HCT116 (cell line): ENCODE data around the gene BMAL1. TPM values are rescaled to one million over a fixed set of nuclear protein-coding genes. Genes with fewer than 3 reads are reported as not detected.

Source experiments
- ATAC-seq: fragments of 200-7000 bp; cut with Tn5 transposase; 2 replicates; pipeline ENCODE4 v1.9.1; 2020; ENCODE audit warnings: mild to moderate bottlenecking, moderate library complexity
- BruUV-seq: library from RNA; stranded (reverse); fragments of 400-500 nt; replicated peaks from 2 replicates; lab custom pipeline; 2021; lab: Mats Ljungman, UMichigan
- CTCF ChIA-PET: fragments of 300-600 bp; sonication (Branson Sonifier 250); formaldehyde crosslinking; loops from one replicate; lab custom pipeline; 2021; ENCODE audit warnings: antibody characterized with exemption; lab: Charles Lee
- POLR2A ChIA-PET: fragments of 300-600, 350-600 bp; sonication (Branson Sonifier 250); formaldehyde crosslinking; loops from one replicate; lab custom pipeline; 2021; ENCODE audit warnings: antibody characterized with exemption; lab: Charles Lee
- RAD21 ChIA-PET, 2 experiments: fragments of 300-600 bp; sonication (Branson Sonifier 250); formaldehyde crosslinking; loops; one replicate each; lab custom pipeline; 2023; ENCODE audit warnings: low total read pairs in 2 of 2; ENCODE audit not compliant: uncharacterized antibody in 2 of 2, unreplicated experiment in 2 of 2, low non-redundant PET in 1 of 2; lab: Charles Lee
- DNase-seq: peaks from one replicate; pipeline ENCODE4 v3.0.0-alpha.2; 2010; ENCODE audit warnings: low read depth, low spot score
- H2AFZ ChIP-seq: fragments of 200-600 bp; shearing (Covaris generic), sonication (generic); 2 replicates; pipeline ENCODE4 v1.6.1; 2017; ENCODE audit warnings: low read depth, mixed run types, mixed read lengths, antibody characterized with exemption, low read length; ENCODE audit not compliant: poor library complexity, severe bottlenecking
- H3K27ac ChIP-seq: 2 replicates; pipeline ENCODE4 v1.5.1; 2012; ENCODE audit warnings: low read depth, low read length
- H3K27me3 ChIP-seq: fragments of 200-600 bp; sonication (generic); 2 replicates; pipeline ENCODE4 v1.6.1; 2016; ENCODE audit warnings: mixed run types, low read length, mixed read lengths; ENCODE audit not compliant: insufficient read depth
- H3K36me3 ChIP-seq, 2 experiments: fragments of 200-500 bp in 1 of 2; fragments of 200-600 bp in 1 of 2; sonication (Bioruptor generic) in 1 of 2; sonication (generic) in 1 of 2; 2 replicates each; pipeline versions ENCODE4 v1.5.1 to v1.6.1; 2014 to 2016; ENCODE audit warnings: low read length in 2 of 2, inconsistent platforms in 1 of 2, mixed read lengths in 1 of 2, mixed run types in 1 of 2; ENCODE audit not compliant: insufficient read depth in 2 of 2, control insufficient read depth in 1 of 2
- H3K4me1 ChIP-seq, 2 experiments: fragments of 200-600 bp in 1 of 2; sonication (generic) in 1 of 2; 2 replicates each; pipeline versions ENCODE4 v1.5.1 to v1.6.1; 2012 to 2017; ENCODE audit warnings: low read length in 2 of 2, inconsistent platforms in 1 of 2, mild to moderate bottlenecking in 1 of 2, mixed read lengths in 1 of 2, mixed run types in 1 of 2, moderate library complexity in 1 of 2; ENCODE audit not compliant: insufficient read depth in 2 of 2, control insufficient read depth in 1 of 2
- H3K4me2 ChIP-seq: fragments of 200-600 bp; sonication (generic); 2 replicates; pipeline ENCODE4 v1.6.1; 2017; ENCODE audit warnings: mixed run types, low read length, mixed read lengths
- H3K4me3 ChIP-seq, 2 experiments: fragments of 200-600 bp in 1 of 2; sonication (generic) in 1 of 2; replicated peaks in 1 of 2; 2 replicates each; pipeline ENCODE4 v1.5.1; 2011 to 2016; ENCODE audit warnings: low read length in 2 of 2, control low read depth in 1 of 2, low read depth in 1 of 2, mild to moderate bottlenecking in 1 of 2, mixed read lengths in 1 of 2, mixed run types in 1 of 2
- H3K79me2 ChIP-seq: fragments of 200-600 bp; sonication (generic); 2 replicates; pipeline ENCODE4 v1.6.1; 2017; ENCODE audit warnings: mild to moderate bottlenecking, mixed run types, low read length, moderate library complexity, mixed read lengths; ENCODE audit not compliant: insufficient read depth
- H3K9ac ChIP-seq: fragments of 200-600 bp; sonication (generic); 2 replicates; pipeline ENCODE4 v1.6.1; 2016; ENCODE audit warnings: low read length, mixed read lengths
- H3K9me2 ChIP-seq: fragments of 200-600 bp; sonication (generic), shearing (Covaris generic); 2 replicates; pipeline ENCODE4 v1.6.1; 2017; ENCODE audit warnings: mixed run types, mild to moderate bottlenecking, moderate library complexity; ENCODE audit not compliant: insufficient read depth
- H3K9me3 ChIP-seq, 2 experiments: fragments of 200-500 bp in 1 of 2; fragments of 200-600 bp in 1 of 2; sonication (Bioruptor generic) in 1 of 2; sonication (generic) in 1 of 2; 2 replicates each; pipeline ENCODE4 v1.6.1; 2014 to 2017; ENCODE audit warnings: low read length in 2 of 2, mixed read lengths in 2 of 2, inconsistent platforms in 1 of 2, low read depth in 1 of 2, mild to moderate bottlenecking in 1 of 2, mixed run types in 1 of 2, moderate library complexity in 1 of 2; ENCODE audit not compliant: control insufficient read depth in 1 of 2, insufficient read depth in 1 of 2
- H4K20me1 ChIP-seq: fragments of 200-600 bp; sonication (generic), shearing (Covaris generic); 2 replicates; pipeline ENCODE4 v1.6.1; 2017; ENCODE audit warnings: mixed run types, mild to moderate bottlenecking, moderate library complexity; ENCODE audit not compliant: insufficient read depth
- CBX3 ChIP-seq: IDR thresholded peaks from 2 replicates; pipeline ENCODE4 v1.6.1; 2012; ENCODE audit warnings: low read depth
- CEBPB ChIP-seq: IDR thresholded peaks from 2 replicates; pipeline ENCODE4 v1.6.1; 2012; ENCODE audit warnings: low read depth
- EGR1 ChIP-seq: IDR thresholded peaks from 2 replicates; pipeline ENCODE4 v1.6.1; 2012; ENCODE audit warnings: low read depth
- EZH2 ChIP-seq: fragments of 200-600 bp; sonication (generic); IDR thresholded peaks from 2 replicates; pipeline ENCODE4 v1.6.1; 2017; ENCODE audit warnings: antibody characterized with exemption, mixed run types
- EZH2phosphoT487 ChIP-seq: fragments of 200-600 bp; IDR thresholded peaks from 2 replicates; pipeline ENCODE4 v1.6.1; 2018; ENCODE audit warnings: antibody characterized with exemption, borderline replicate concordance
- JUND ChIP-seq: IDR thresholded peaks from 2 replicates; pipeline ENCODE4 v1.6.1; 2012
- POLR2A ChIP-seq: IDR thresholded peaks from 2 replicates; pipeline ENCODE4 v1.7.0; 2011; ENCODE audit warnings: borderline replicate concordance; ENCODE audit not compliant: insufficient read depth, insufficient read length; ENCODE audit errors: extremely low read depth
- SIN3A ChIP-seq: IDR thresholded peaks from 2 replicates; pipeline ENCODE4 v1.6.1; 2012; ENCODE audit warnings: low read depth
- SP1 ChIP-seq: IDR thresholded peaks from 2 replicates; pipeline ENCODE4 v1.6.1; 2012; ENCODE audit warnings: low read depth
- SRF ChIP-seq: IDR thresholded peaks from 2 replicates; pipeline ENCODE4 v1.6.1; 2012; ENCODE audit warnings: low read depth
- TCF7L2 ChIP-seq: IDR thresholded peaks from 2 replicates; pipeline ENCODE4 v1.7.0; 2011; ENCODE audit warnings: borderline replicate concordance, inconsistent platforms; ENCODE audit not compliant: insufficient read depth, insufficient read length; ENCODE audit errors: extremely low read depth
- YY1 ChIP-seq: IDR thresholded peaks from 2 replicates; pipeline ENCODE4 v1.6.1; 2011; ENCODE audit warnings: low read length, low read depth, moderate library complexity, mild to moderate bottlenecking; ENCODE audit not compliant: insufficient replicate concordance; ENCODE audit errors: extremely low read depth
- ZFX ChIP-seq: fragments of 450-650 bp; IDR thresholded peaks from 2 replicates; pipeline ENCODE4 v1.6.1; 2017
- intact Hi-C: fragments of 100-400 bp; cut with micrococcal nuclease; formaldehyde crosslinking; loops from 2 replicates; pipeline ENCODE4 v1.10.0; 2022
- total RNA-seq: library from RNA; stranded (reverse); gene quantifications from one replicate; pipeline ENCODE4 v1.2.1, GENCODE V29; 2021; ENCODE audit not compliant: unreplicated experiment
- TF ChIP-seq, protein P1 (sequence below): IDR thresholded peaks from 2 replicates; pipeline ENCODE4 v1.6.1; 2012
- TF ChIP-seq, protein P2 (sequence below): IDR thresholded peaks from 2 replicates; pipeline ENCODE4 v1.6.1; 2012; ENCODE audit warnings: low read depth
- TF ChIP-seq, protein P3 (sequence below): IDR thresholded peaks from 2 replicates; pipeline ENCODE4 v1.6.1; 2011; ENCODE audit warnings: mild to moderate bottlenecking, low read length, moderate library complexity; ENCODE audit not compliant: insufficient replicate concordance; ENCODE audit errors: extremely low read depth
- TF ChIP-seq, protein P4 (sequence below): IDR thresholded peaks from 2 replicates; pipeline ENCODE4 v1.6.1; 2012

The BMAL1 gene
- total RNA-seq, 1 experiment from 2014 or later: 17.6 TPM

DNA sequence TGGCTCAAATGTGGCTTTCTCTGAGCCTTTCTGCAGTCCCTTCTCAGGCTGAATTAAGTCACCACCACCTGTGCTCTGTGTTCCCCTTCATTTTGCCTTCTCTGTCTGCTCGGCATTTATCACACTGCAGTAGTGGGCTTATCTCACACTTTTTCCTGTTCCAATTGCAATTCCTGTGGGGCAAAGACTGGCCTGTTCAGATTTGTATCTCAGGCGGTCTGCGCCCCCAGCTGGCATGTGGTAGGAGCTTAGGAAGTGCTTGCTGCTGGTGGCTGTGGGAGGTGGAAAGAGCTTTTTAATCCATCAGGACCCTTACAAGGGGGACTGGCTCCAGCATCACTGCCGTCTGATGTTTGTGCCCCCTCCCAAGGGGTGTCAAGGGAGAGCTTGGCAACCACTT lies 21.2 kb downstream of the BMAL1 start:
- no peak for DNase-seq
- H3K9ac ChIP-seq: no peak overlapping the region
- H3K4me2 ChIP-seq: no peak overlapping the region
- no peak overlapping the region for H3K27ac ChIP-seq
- H2AFZ ChIP-seq: no peak overlapping the region
- no peak overlapping the region for H3K4me3 ChIP-seq
- BruUV-seq: no TSS peak
- no peaks in the 10 kb centered on the region for H3K36me3 ChIP-seq
- no peaks in the 10 kb centered on the region for H3K9me3 ChIP-seq
- no peaks in the 10 kb centered on the region for H3K27me3 ChIP-seq
- H4K20me1 ChIP-seq: no peaks in the 10 kb centered on the region
- TF ChIP-seq YY1: no peak
- TF ChIP-seq CBX3: no peak
- no peak for TF ChIP-seq TCF7L2
- TF ChIP-seq, protein P1, sequence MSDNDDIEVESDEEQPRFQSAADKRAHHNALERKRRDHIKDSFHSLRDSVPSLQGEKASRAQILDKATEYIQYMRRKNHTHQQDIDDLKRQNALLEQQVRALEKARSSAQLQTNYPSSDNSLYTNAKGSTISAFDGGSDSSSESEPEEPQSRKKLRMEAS: no peak
- no peak for TF ChIP-seq EZH2
- TF ChIP-seq, protein P2, sequence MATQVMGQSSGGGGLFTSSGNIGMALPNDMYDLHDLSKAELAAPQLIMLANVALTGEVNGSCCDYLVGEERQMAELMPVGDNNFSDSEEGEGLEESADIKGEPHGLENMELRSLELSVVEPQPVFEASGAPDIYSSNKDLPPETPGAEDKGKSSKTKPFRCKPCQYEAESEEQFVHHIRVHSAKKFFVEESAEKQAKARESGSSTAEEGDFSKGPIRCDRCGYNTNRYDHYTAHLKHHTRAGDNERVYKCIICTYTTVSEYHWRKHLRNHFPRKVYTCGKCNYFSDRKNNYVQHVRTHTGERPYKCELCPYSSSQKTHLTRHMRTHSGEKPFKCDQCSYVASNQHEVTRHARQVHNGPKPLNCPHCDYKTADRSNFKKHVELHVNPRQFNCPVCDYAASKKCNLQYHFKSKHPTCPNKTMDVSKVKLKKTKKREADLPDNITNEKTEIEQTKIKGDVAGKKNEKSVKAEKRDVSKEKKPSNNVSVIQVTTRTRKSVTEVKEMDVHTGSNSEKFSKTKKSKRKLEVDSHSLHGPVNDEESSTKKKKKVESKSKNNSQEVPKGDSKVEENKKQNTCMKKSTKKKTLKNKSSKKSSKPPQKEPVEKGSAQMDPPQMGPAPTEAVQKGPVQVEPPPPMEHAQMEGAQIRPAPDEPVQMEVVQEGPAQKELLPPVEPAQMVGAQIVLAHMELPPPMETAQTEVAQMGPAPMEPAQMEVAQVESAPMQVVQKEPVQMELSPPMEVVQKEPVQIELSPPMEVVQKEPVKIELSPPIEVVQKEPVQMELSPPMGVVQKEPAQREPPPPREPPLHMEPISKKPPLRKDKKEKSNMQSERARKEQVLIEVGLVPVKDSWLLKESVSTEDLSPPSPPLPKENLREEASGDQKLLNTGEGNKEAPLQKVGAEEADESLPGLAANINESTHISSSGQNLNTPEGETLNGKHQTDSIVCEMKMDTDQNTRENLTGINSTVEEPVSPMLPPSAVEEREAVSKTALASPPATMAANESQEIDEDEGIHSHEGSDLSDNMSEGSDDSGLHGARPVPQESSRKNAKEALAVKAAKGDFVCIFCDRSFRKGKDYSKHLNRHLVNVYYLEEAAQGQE: no peak
- no peak for TF ChIP-seq EZH2phosphoT487
- no peak for TF ChIP-seq SIN3A
- TF ChIP-seq SP1: no peak
- TF ChIP-seq, protein P3, sequence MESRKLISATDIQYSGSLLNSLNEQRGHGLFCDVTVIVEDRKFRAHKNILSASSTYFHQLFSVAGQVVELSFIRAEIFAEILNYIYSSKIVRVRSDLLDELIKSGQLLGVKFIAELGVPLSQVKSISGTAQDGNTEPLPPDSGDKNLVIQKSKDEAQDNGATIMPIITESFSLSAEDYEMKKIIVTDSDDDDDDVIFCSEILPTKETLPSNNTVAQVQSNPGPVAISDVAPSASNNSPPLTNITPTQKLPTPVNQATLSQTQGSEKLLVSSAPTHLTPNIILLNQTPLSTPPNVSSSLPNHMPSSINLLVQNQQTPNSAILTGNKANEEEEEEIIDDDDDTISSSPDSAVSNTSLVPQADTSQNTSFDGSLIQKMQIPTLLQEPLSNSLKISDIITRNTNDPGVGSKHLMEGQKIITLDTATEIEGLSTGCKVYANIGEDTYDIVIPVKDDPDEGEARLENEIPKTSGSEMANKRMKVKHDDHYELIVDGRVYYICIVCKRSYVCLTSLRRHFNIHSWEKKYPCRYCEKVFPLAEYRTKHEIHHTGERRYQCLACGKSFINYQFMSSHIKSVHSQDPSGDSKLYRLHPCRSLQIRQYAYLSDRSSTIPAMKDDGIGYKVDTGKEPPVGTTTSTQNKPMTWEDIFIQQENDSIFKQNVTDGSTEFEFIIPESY: no peak
- TF ChIP-seq ZFX: no peak
- no peak for TF ChIP-seq JUND
- TF ChIP-seq CEBPB: no peak
- TF ChIP-seq EGR1: no peak
- TF ChIP-seq SRF: no peak
- TF ChIP-seq, protein P4, sequence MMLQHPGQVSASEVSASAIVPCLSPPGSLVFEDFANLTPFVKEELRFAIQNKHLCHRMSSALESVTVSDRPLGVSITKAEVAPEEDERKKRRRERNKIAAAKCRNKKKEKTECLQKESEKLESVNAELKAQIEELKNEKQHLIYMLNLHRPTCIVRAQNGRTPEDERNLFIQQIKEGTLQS: no peak
- TF ChIP-seq POLR2A: no peak
- TF ChIP-seq, all 23 proteins: peak for 0
- CTCF ChIA-PET: no interaction called here
- no peak for ATAC-seq
- H3K9me2 ChIP-seq: no peaks in the 10 kb centered on the region
- intact Hi-C loops: no loop called here
- POLR2A ChIA-PET: no interaction called here
- 0 out of 2 replicates have a peak, but pooled peaks cover 2% of the 10 kb centered on the region for H3K79me2 ChIP-seq
- H3K4me1 ChIP-seq: no peaks in the 10 kb centered on the region
- RAD21 ChIA-PET: no interaction called here
